K562 (cell line): ENCODE data around the gene FOXL2NB. TPM values are rescaled to one million over a fixed set of nuclear protein-coding genes. Genes with fewer than 3 reads are reported as not detected.

Experiments
- AFF4 ChIP-seq: sonication (generic); formaldehyde crosslinking; IDR thresholded peaks from 2 replicates; pipeline ENCODE4 v1.8.0; 2023; ENCODE audit warnings: mild to moderate bottlenecking, missing genetic modification reagents
- BCOR ChIP-seq: fragments of 450-650 bp; IDR thresholded peaks from 2 replicates; pipeline ENCODE4 v1.6.1; 2016
- FIP1L1 ChIP-seq: fragments of 200-400 bp; formaldehyde crosslinking; IDR thresholded peaks from 2 replicates; pipeline ENCODE4 v1.6.1; 2018; ENCODE audit warnings: mild to moderate bottlenecking, low read depth, low read length; ENCODE audit not compliant: poor library complexity, severe bottlenecking
- FOXJ2 ChIP-seq: fragments of 200-800 bp; sonication (Bioruptor generic); IDR thresholded peaks from 2 replicates; pipeline ENCODE4 v1.6.1; 2016; ENCODE audit warnings: missing genetic modification characterization, missing compliant biosample characterization
- HDAC3 ChIP-seq: fragments of 450-650 bp; IDR thresholded peaks from 2 replicates; pipeline ENCODE4 v1.6.1; 2018; ENCODE audit warnings: borderline replicate concordance, mild to moderate bottlenecking, moderate library complexity; ENCODE audit not compliant: partially characterized antibody
- SMARCC2 ChIP-seq: fragments of 450-650 bp; IDR thresholded peaks from 2 replicates; pipeline ENCODE4 v1.6.1; 2017; ENCODE audit warnings: antibody characterized with exemption, moderate library complexity, mild to moderate bottlenecking, low read depth
- SNIP1 ChIP-seq: fragments of 450-650 bp; IDR thresholded peaks from 2 replicates; pipeline ENCODE4 v1.7.1; 2017; ENCODE audit warnings: low read depth, mild to moderate bottlenecking
- TOE1 ChIP-seq, 2 experiments: fragments of 450-650 bp in 1 of 2; sonication (generic) in 1 of 2; formaldehyde crosslinking in 1 of 2; IDR thresholded peaks; 2 replicates each; pipeline versions ENCODE4 v1.7.1 to v1.8.0; 2016 to 2022; ENCODE audit warnings: borderline replicate concordance in 2 of 2, mild to moderate bottlenecking in 2 of 2, antibody characterized with exemption in 1 of 2, inconsistent platforms in 1 of 2, low read depth in 1 of 2, missing genetic modification reagents in 1 of 2, moderate library complexity in 1 of 2
- WHSC1 ChIP-seq: IDR thresholded peaks from one replicate; pipeline ENCODE4 v1.6.1; 2012; ENCODE audit warnings: low read length, control low read depth, inconsistent platforms
- ZBTB8A ChIP-seq: fragments of 450-650 bp; IDR thresholded peaks from 2 replicates; pipeline ENCODE4 v1.6.1; 2018; ENCODE audit warnings: mild to moderate bottlenecking, moderate library complexity; ENCODE audit not compliant: partially characterized antibody
- polyA plus RNA-seq, 8 experiments: library from polyadenylated mRNA; depleted of rRNA in 4 of 8; stranded (reverse) in 5 of 8; unstranded in 3 of 8; fragments of >200 nt; fragmentation: Nextera tagmentation in 2 of 8; fragmentation: Illumina TruSeq in 1 of 8; extraction: Ambion mirVana in 2 of 8; extraction: Trizol in 1 of 8; gene quantifications; 2 replicates each; pipeline versions ENCODE4 v1.2.1 to v1.2.3, GENCODE V29; 2011 to 2014; ENCODE audit warnings: inconsistent platforms in 1 of 8, missing spikeins in 1 of 8
- total RNA-seq, 7 experiments: library from RNA; depleted of rRNA in 6 of 7; stranded (reverse); fragments of >200 nt in 6 of 7; fragmentation: Illumina TruSeq in 2 of 7; extraction: Trizol in 2 of 7; gene quantifications; 2 replicates each; pipeline versions ENCODE4 v1.2.1 to v1.2.3, GENCODE V29; 2011 to 2021; ENCODE audit warnings: low replicate concordance in 1 of 7
- TF ChIP-seq, protein P1 (sequence below): fragments of 200-600 bp; sonication (generic); IDR thresholded peaks from one replicate; pipeline ENCODE4 v1.6.1; 2012; ENCODE audit warnings: mild to moderate bottlenecking, low read depth, low read length, inconsistent platforms

FOXL2NB gene
- total and polyA plus RNA-seq, 9 of the 15 experiments (the other 6 are each of a cell fraction or from before 2014, with no cell fraction given): 0.71 to 17.4 (median 9.0) TPM

GRCh38 chr3:138944929-138945708, 1.9 kb upstream of the FOXL2NB start (continued):
- TF ChIP-seq, protein P1, sequence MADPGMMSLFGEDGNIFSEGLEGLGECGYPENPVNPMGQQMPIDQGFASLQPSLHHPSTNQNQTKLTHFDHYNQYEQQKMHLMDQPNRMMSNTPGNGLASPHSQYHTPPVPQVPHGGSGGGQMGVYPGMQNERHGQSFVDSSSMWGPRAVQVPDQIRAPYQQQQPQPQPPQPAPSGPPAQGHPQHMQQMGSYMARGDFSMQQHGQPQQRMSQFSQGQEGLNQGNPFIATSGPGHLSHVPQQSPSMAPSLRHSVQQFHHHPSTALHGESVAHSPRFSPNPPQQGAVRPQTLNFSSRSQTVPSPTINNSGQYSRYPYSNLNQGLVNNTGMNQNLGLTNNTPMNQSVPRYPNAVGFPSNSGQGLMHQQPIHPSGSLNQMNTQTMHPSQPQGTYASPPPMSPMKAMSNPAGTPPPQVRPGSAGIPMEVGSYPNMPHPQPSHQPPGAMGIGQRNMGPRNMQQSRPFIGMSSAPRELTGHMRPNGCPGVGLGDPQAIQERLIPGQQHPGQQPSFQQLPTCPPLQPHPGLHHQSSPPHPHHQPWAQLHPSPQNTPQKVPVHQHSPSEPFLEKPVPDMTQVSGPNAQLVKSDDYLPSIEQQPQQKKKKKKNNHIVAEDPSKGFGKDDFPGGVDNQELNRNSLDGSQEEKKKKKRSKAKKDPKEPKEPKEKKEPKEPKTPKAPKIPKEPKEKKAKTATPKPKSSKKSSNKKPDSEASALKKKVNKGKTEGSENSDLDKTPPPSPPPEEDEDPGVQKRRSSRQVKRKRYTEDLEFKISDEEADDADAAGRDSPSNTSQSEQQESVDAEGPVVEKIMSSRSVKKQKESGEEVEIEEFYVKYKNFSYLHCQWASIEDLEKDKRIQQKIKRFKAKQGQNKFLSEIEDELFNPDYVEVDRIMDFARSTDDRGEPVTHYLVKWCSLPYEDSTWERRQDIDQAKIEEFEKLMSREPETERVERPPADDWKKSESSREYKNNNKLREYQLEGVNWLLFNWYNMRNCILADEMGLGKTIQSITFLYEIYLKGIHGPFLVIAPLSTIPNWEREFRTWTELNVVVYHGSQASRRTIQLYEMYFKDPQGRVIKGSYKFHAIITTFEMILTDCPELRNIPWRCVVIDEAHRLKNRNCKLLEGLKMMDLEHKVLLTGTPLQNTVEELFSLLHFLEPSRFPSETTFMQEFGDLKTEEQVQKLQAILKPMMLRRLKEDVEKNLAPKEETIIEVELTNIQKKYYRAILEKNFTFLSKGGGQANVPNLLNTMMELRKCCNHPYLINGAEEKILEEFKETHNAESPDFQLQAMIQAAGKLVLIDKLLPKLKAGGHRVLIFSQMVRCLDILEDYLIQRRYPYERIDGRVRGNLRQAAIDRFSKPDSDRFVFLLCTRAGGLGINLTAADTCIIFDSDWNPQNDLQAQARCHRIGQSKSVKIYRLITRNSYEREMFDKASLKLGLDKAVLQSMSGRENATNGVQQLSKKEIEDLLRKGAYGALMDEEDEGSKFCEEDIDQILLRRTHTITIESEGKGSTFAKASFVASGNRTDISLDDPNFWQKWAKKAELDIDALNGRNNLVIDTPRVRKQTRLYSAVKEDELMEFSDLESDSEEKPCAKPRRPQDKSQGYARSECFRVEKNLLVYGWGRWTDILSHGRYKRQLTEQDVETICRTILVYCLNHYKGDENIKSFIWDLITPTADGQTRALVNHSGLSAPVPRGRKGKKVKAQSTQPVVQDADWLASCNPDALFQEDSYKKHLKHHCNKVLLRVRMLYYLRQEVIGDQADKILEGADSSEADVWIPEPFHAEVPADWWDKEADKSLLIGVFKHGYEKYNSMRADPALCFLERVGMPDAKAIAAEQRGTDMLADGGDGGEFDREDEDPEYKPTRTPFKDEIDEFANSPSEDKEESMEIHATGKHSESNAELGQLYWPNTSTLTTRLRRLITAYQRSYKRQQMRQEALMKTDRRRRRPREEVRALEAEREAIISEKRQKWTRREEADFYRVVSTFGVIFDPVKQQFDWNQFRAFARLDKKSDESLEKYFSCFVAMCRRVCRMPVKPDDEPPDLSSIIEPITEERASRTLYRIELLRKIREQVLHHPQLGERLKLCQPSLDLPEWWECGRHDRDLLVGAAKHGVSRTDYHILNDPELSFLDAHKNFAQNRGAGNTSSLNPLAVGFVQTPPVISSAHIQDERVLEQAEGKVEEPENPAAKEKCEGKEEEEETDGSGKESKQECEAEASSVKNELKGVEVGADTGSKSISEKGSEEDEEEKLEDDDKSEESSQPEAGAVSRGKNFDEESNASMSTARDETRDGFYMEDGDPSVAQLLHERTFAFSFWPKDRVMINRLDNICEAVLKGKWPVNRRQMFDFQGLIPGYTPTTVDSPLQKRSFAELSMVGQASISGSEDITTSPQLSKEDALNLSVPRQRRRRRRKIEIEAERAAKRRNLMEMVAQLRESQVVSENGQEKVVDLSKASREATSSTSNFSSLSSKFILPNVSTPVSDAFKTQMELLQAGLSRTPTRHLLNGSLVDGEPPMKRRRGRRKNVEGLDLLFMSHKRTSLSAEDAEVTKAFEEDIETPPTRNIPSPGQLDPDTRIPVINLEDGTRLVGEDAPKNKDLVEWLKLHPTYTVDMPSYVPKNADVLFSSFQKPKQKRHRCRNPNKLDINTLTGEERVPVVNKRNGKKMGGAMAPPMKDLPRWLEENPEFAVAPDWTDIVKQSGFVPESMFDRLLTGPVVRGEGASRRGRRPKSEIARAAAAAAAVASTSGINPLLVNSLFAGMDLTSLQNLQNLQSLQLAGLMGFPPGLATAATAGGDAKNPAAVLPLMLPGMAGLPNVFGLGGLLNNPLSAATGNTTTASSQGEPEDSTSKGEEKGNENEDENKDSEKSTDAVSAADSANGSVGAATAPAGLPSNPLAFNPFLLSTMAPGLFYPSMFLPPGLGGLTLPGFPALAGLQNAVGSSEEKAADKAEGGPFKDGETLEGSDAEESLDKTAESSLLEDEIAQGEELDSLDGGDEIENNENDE: no peak
- TF ChIP-seq ZBTB8A (no peak), AFF4 (CRISPR knock-in tag) (no peak; the same call in 1 of the 2 replicates), SNIP1 (0 out of 2 replicates have a peak, but pooled peaks have one; percentile 43), WHSC1 (no peak), FOXJ2 (tag) (no peak), BCOR (peak; percentile 59), HDAC3 (no peak), SMARCC2 (no peak), FIP1L1 (peak; percentile 66), TOE1 (IDR thresholded peaks at IDR 0.05; ENCODE audit: borderline replicate concordance) (peak; percentile 28), TOE1 (CRISPR knock-in tag; IDR thresholded peaks at IDR 0.05; ENCODE audit: borderline replicate concordance, low read depth) (no peak)
